ENCODE data around the gene AKAP1. TPM values are rescaled to one million over a fixed set of nuclear protein-coding genes. Genes with fewer than 3 reads are reported as not detected.

The AKAP1 gene
- total RNA-seq, 6 donors from 2014 or later: 51.2 to 147 (median 79.4) TPM

DNA sequence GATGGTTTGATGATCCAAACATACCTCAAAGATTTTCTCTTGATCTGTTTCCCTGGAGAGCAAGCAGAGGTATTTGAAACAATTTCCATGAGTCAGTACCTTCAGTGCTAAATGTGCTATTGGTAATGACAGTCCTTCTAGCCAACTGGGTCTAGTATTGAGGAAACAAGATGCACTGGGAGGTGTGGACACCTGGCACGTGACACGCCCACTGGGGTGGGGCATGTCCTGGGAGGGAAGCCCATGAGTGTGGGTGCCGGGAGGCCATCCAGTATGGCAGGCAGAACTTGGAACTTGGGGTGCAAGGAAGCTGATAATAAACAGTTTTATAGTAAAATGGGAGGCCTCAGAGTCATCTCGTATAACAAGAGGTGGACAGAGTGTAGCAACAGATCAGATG is 17.9 kb upstream of the AKAP1 start:
- Histone ChIP-seq H3K9me3 (no peaks in the 10 kb centered on the region), H3K27ac (no peak overlapping the region), H3K27me3 (no peaks in the 10 kb centered on the region), H3K36me3 (no peaks in the 10 kb centered on the region), H3K4me3 (no peak overlapping the region), H3K4me1 (no peaks in the 10 kb centered on the region)
- DNase-seq: no peak
- ATAC-seq (ENCODE audit: low FRiP score in 2 of 2): no peak
- 79 to 90% methylated on average over 4 of the region's 4 CpGs for WGBS, 2 donors
- no peak for TF ChIP-seq POLR2A (IDR thresholded peaks at IDR 0.05)
- TF ChIP-seq POLR2AphosphoS5 (IDR thresholded peaks at IDR 0.05): no peak
- no peak for TF ChIP-seq EP300 (IDR thresholded peaks at IDR 0.05)
- TF ChIP-seq, protein P1, sequence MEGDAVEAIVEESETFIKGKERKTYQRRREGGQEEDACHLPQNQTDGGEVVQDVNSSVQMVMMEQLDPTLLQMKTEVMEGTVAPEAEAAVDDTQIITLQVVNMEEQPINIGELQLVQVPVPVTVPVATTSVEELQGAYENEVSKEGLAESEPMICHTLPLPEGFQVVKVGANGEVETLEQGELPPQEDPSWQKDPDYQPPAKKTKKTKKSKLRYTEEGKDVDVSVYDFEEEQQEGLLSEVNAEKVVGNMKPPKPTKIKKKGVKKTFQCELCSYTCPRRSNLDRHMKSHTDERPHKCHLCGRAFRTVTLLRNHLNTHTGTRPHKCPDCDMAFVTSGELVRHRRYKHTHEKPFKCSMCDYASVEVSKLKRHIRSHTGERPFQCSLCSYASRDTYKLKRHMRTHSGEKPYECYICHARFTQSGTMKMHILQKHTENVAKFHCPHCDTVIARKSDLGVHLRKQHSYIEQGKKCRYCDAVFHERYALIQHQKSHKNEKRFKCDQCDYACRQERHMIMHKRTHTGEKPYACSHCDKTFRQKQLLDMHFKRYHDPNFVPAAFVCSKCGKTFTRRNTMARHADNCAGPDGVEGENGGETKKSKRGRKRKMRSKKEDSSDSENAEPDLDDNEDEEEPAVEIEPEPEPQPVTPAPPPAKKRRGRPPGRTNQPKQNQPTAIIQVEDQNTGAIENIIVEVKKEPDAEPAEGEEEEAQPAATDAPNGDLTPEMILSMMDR (IDR thresholded peaks at IDR 0.05): no peak

DNA sequence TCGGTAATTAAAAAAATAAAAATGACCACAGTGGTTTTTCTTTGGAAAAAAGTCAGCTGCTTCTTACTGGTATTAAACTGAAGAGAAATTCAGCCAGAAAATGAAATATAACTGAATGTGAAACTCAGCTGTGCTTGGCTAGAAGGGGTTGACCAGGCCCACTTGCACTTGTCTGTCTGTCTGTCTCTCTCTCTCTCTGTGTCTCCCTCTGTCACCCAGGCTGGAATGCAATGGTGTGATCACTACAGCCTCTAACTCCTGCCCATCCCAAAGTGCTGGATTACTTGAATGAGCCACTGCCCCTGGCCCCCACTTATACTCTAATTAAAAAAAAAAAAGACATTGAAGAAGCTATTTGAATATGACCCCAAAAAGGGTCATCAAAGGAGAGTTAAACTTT is 17.3 kb upstream of the AKAP1 start:
- Histone ChIP-seq H3K4me1 (no peaks in the 10 kb centered on the region), H3K4me3 (no peak overlapping the region), H3K27me3 (no peaks in the 10 kb centered on the region), H3K9me3 (no peaks in the 10 kb centered on the region), H3K27ac (no peak overlapping the region), H3K36me3 (no peaks in the 10 kb centered on the region)
- TF ChIP-seq POLR2AphosphoS5 (IDR thresholded peaks at IDR 0.05): no peak
- TF ChIP-seq POLR2A (IDR thresholded peaks at IDR 0.05): no peak
- TF ChIP-seq EP300 (IDR thresholded peaks at IDR 0.05): no peak
- TF ChIP-seq, protein P1 (IDR thresholded peaks at IDR 0.05): no peak
- DNase-seq (no peak), ATAC-seq (ENCODE audit: low FRiP score in 2 of 2) (no peak)
- WGBS, 2 donors: 89 to 100% methylated on average over 1 of the region's 1 CpG

DNA sequence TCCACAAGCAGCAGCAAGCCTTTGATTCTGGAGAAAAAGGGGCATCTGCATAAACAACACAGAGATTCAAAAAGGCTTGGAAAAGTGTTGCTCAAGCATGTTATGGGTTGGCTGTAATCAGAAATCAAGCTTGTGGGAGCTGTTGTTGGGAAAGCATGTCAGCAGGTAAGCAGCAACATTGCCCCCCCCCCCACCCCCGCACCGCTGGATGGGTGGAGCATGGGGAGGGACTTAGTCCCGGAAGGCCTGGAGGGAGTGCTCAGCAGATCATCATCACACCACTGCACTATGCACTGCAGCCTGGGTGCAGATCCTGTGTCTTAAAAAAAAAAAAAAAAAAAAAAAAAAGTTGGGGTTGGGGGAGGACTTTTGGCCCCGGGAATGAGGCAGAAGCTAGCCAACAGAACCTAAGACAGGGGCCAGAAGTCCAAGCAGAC is 16.8 kb upstream of the AKAP1 start:
- H3K4me1 ChIP-seq: no peaks in the 10 kb centered on the region
- H3K36me3 ChIP-seq: no peaks in the 10 kb centered on the region
- TF ChIP-seq POLR2AphosphoS5 (IDR thresholded peaks at IDR 0.05): no peak
- no peak for TF ChIP-seq EP300 (IDR thresholded peaks at IDR 0.05)
- TF ChIP-seq POLR2A (IDR thresholded peaks at IDR 0.05): no peak
- TF ChIP-seq, protein P1 (IDR thresholded peaks at IDR 0.05): no peak
- H3K27ac ChIP-seq: no peak overlapping the region
- ATAC-seq (ENCODE audit: low FRiP score in 2 of 2) (peak; percentile 26 to 67), DNase-seq (peak in 1 of 2 donors; percentile 43)
- no peak overlapping the region for H3K4me3 ChIP-seq
- H3K27me3 ChIP-seq: no peaks in the 10 kb centered on the region
- H3K9me3 ChIP-seq: no peaks in the 10 kb centered on the region
- 22 to 29% methylated on average over 4 of the region's 4 CpGs for WGBS, 2 donors

DNA sequence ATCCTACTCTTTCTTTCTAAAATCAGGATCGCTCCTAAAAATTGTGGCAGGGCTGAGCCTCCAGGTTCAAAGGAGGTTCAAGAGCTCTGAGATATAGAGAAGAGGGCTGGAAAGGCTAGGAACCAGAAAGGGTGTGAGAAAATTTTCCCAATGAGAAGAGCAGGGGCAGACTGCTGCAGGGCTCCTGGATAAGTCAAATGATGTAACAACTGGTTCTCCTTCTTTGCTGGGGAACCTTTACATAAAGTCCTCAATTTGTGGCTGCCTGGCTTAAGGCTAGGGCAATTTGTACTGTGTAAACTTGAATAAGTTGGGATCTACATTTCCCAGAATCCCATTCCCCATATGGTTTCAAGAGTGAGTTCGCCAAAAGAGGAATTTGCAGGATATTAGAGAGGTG is 16.3 kb upstream of the AKAP1 start:
- Histone ChIP-seq H3K4me1 (no peaks in the 10 kb centered on the region), H3K27ac (no peak overlapping the region), H3K4me3 (no peak overlapping the region), H3K9me3 (no peaks in the 10 kb centered on the region), H3K36me3 (no peaks in the 10 kb centered on the region), H3K27me3 (no peaks in the 10 kb centered on the region)
- TF ChIP-seq POLR2A (IDR thresholded peaks at IDR 0.05): no peak
- TF ChIP-seq, protein P1 (IDR thresholded peaks at IDR 0.05): no peak
- TF ChIP-seq POLR2AphosphoS5 (IDR thresholded peaks at IDR 0.05): no peak
- no peak for TF ChIP-seq EP300 (IDR thresholded peaks at IDR 0.05)
- WGBS, 2 donors: 92 to 98% methylated on average over 2 of the region's 2 CpGs
- no peak for DNase-seq
- no peak for ATAC-seq (ENCODE audit: low FRiP score in 2 of 2)

All from upper lobe of left lung (tissue), 6 donors.